GM18907 (cell line): ENCODE data around the gene CXCL10.
"Not testable (repeated sequence)": the region's sequence is repeated elsewhere in the genome, so short reads cannot be mapped to it uniquely, and the experiment has no call there.

Source experiments
- ATAC-seq: cut with Tn5 transposase; IDR thresholded peaks from one replicate; pipeline ENCODE4 v1.9.1; 2021; ENCODE audit warnings: mild to moderate bottlenecking, moderate library complexity; ENCODE audit not compliant: unreplicated experiment

CXCL10 gene

DNA sequence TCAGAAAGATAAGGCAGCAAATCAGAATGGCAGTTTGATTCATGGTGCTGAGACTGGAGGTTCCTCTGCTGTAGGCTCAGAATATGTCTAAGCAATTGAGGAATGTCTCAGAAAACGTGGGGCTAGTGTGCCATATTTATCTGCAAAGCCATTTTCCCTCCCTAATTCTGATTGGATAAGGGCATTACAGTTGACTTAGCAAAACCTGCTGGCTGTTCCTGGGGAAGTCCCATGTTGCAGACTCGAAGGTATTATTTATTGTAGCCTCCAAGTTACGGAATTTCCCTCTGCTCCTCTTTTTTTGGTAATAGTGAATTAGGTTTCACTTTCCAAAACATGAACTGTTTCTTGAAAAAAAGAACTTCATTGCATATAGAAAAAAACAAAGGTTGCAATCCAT is at the start of gene CXCL10:
Gene CXCL10 (minus strand): TSS at position 109 of the 400 bp plus-strand sequence. CDS start 66 bp downstream, at position 43.
- no peak for ATAC-seq

DNA sequence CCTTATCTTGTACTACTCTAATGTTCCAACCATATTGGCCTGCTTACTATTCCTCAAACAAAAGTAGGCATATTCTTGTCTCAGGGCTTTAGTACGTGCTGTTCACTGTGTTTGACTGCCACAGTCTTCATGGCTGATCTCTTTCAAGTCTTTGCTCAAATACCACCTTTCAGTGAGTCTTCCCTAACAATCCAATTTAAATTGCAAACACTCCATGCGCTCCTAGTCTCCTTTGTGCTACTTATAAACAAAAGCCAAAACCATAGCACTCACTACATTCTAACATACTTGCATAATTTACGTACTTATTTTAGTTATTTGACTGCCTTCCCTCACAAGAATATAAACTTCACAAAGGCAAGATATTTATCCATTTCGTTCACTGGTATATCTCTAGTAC is 49.5 kb upstream of the CXCL10 start:
- no peak for ATAC-seq

DNA sequence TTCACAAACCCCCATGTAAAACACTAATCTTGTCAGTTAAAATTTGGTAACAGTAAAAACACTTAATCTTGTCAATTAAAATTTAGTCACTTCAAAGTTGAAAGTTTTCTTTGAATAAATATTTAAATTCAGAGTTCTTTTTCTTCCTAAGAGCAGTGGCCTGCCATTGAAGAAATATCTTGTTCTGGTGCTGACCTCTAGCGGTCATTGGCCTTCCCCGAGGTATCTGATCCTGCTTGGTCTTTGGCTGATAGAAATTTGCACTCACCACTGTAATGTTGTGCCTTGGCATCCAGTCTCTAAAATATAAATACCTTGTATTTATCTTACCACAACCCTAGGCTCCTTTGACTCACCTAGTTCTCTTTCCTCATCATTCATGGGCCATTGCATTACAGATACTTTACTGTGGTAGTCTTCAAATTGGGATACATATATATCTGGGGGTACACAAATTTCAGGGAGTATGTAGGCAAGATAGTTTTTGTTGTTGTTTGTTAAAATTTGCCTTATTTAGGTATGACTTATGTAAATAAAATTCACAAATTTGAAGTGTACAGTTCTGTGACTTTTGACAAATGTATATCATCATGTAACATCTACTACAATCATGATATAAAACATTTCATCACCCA is 44.5 kb upstream of the CXCL10 start:
- peak; percentile 74 for ATAC-seq

DNA sequence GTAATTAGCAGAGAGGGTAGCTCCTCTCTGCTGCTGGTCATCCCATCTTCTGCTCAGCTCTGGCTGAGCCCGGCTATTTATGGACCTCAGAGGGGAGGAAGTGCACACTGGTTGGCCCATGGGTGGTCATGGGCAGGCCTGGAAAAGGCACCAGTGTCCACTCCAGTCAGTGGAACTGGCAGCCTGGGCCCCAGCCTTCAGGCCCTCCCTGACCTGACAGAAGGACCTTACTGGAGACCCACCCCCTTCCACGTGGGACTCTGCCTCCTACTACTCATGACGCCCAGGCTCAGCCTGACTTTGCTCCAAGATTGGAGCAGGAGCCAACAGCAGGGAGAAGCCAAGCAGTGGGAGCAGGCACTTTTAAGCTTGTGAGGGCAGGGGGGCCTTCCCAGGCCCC is 43.2 kb upstream of the CXCL10 start:
- ATAC-seq, result no peak

DNA sequence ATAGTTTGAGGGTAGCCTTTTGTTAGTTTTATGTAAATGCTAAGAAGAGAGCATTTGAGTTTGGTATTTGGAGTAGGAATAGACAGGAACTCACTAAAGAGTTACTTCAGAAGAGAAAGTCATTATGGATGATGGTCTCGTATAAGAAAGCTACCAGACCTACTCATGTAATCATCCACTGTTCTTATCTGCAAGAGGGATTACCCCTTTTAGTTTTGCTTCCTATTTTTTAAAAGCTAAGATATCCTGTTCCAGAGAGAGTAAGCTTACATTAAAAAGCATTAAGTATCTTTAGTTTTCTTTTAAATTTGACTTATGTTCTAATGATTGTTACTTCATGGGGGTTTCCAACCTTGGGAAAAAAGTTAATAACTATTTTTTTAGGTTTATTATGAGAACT is 38.7 kb upstream of the CXCL10 start:
- ATAC-seq, result peak; percentile 74

- no peak for ATAC-seq
Measured at GRCh38 chr4:76061421-76061820, 38.1 kb upstream of the CXCL10 start.

- ATAC-seq, result no peak
Measured at GRCh38 chr4:76060506-76060905, 37.2 kb upstream of the CXCL10 start.

DNA sequence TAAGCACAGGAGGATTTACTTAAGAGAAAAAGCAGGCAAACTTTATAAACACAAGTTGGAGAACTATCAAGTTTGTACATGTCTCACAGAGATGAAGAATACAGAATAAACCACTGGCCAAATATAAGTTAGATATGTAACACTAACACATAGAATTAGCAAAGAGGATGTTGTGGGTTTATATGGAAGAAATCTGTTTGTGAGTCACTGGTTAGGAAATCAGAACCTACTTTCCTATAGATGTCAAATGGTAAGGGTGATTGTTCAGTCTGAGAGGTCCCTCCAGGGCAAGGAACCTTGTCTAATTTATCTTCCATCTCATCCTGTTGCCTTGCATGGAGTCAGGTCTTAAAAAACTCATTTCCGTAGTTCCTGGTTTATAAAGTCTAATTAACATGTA is 36.5 kb upstream of the CXCL10 start:
- no peak for ATAC-seq

- ATAC-seq, result no peak
Measured at GRCh38 chr4:76058888-76059426, 35.7 kb upstream of the CXCL10 start.

GRCh38 chr4:76058302-76058701 is 35.0 kb upstream of the CXCL10 start:
- peak; percentile 44 for ATAC-seq

DNA sequence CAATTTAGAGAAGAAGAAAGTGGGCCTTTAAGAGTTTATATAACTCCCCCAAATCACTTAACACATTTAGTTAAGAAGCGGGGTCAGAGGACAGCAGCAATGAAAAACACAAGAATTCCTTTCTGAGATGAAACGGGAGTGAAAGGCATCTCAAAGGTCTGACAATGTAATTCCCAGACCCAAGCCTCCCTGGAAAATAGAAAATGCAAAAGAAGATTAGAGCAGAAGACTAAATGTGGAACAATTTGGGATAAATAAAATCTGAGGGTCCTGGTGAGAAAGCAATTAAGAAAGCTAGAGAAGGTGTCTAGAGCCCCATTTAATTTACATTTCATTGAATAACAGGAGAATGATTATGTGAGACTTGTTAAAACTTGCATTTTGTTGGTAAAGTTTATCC is 32.1 kb upstream of the CXCL10 start:
- ATAC-seq, result no peak

DNA sequence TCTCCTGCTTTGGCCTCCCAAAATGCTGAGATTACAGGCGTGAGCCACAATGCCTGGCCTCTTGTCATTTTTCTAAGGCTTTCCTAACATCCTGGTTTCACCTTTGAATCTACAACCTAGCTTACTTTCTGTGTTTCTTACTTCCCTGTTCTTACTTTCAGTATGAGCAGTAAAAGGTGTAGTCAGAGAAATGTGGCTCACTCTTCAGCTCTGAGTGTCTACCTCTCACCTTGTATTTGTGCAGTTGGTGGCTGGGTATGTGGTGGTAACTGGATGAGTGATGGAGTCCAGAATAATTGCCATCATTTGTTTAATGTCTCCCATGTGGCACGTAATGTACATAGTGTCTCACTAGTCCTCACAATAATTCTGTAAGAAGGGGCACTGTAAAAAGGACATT is 31.7 kb upstream of the CXCL10 start:
- peak; percentile 98 for ATAC-seq

- no peak for ATAC-seq
Measured at GRCh38 chr4:76053730-76054129, 30.4 kb upstream of the CXCL10 start.

GRCh38 chr4:76050560-76051050 is 27.3 kb upstream of the CXCL10 start:
- not testable (repeated sequence) for ATAC-seq

- not testable (repeated sequence) for ATAC-seq
Measured at GRCh38 chr4:76049860-76050416, 26.6 kb upstream of the CXCL10 start.

DNA sequence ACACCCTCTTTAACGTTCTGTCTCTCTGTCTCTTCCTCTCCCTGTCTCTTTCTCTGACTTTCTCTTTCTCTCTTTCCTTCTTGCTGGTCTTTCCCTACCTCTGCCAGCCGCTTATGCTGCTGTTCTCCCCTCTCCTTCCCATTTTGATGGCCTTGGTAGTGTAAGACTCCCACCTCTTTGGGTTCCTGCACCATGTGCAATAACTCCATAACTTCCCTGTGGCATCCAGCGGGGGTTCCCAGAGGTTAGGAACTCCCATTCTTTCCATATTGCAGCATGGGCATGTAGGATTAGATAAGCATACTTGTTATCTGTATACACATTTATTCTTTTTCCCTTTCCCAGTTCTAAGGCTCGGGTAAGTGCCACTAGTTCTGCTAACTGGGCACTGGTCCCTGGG is 21.4 kb upstream of the CXCL10 start:
- ATAC-seq, result not testable (repeated sequence)

DNA sequence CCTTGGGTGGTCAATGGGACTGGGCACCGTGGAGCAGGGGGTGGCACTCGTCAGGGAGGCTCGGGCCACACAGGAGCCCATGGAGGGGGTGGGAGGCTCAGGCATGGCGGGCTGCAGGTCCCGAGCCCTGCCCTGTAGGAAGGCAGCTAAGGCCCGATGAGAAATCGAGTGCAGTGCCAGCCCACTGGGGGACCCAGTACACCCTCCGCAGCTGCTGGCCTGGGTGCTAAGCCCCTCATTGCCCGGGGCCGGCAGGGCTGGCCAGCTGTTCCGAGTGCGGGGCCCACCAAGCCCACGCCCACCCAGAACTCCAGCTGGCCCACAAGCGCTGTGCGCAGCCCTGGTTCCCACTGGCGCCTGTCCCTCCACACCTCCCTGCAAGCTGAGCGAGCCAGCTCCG is 20.0 kb upstream of the CXCL10 start:
- ATAC-seq, result not testable (repeated sequence)

DNA sequence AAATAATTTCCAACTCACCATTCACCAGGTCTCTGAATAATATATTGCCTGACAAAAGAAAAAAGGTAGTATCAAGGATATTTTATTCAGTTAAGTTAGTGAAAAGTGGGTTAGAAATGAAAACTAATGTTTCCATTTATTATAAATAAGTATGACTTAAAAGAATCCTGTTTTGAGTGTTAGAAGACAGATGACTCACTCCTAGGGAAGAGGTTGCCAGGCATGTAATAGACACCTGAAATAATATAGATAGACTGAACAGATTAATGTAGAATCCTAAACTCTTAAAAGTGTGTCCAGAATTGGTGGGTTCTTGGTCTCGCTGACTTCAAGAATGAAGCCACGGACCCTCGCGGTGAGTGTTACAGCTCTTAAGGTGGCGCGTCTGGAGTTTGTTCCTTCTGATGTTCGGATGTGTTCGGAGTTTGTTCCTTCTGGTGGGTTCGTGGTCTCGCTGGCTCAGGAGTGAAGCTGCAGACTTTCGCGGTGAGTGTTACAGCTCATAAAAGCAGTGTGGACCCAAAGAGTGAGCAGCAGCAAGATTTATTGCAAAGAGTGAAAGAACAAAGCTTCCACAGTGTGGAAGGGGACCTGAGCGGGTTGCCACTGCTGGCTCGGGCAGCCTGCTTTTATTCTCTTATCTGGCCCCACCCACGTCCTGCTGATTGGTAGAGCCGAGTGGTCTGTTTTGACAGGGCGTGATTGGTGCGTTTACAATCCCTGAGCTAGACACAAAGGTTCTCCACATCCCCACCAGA is 19.1 kb upstream of the CXCL10 start:
- not testable (repeated sequence) for ATAC-seq

GRCh38 chr4:76036855-76037254 is 13.6 kb upstream of the CXCL10 start:
- ATAC-seq, result no peak

GRCh38 chr4:76035799-76036380 is 12.6 kb upstream of the CXCL10 start, which contains the start of gene CXCL11:
CXCL11 (minus strand) TSS chr4:76036070; CDS start chr4:76035987, 83 bp downstream.
- ATAC-seq, result no peak

DNA sequence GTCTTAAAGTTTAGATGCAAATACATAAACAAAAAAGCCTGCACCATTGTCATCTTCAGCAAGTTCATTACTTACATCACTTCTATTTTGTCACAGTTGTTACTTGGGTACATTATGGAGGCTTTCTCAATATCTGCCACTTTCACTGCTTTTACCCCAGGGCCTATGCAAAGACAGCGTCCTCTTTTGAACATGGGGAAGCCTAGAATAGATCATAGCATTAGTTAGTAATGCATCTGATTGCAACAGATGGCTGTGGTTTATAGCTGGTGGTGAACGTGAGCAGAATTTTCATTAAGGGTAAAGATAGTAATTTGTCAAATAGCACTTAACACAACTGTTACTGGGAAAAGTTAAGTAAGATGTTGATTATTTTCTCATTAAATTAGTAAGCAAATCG is 11.8 kb upstream of the CXCL10 start:
- no peak for ATAC-seq
